Measurements from ENCODE around the gene MSH5.
A peak's percentile ranks its signal among the peaks of the same experiment; 100 is the strongest.
"Not testable (repeated sequence)": the region's sequence is repeated elsewhere in the genome, so short reads cannot be mapped to it uniquely, and the experiment has no call there.

MSH5 gene

DNA sequence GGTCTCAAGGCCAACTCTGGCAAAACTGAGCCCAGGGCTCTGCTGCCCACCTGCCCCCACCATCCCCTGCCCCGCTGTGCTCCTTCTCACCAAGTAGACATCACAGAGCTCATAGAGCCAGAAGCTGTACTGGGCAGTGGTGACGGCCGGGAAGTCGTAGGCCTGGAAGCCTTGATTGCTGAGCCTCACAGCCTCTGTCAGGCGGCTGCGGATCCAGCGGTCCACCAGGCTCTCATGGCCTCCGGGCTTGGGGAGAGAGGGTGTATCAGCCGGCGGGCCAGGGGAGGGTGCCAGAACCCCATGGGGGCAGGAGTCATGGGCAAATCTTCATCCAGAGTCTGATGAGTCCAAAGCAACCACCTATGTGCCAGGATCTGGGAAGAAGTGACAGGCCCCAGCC, 40.1 kb downstream of the MSH5 start:
- no peak for DNase-seq

DNA sequence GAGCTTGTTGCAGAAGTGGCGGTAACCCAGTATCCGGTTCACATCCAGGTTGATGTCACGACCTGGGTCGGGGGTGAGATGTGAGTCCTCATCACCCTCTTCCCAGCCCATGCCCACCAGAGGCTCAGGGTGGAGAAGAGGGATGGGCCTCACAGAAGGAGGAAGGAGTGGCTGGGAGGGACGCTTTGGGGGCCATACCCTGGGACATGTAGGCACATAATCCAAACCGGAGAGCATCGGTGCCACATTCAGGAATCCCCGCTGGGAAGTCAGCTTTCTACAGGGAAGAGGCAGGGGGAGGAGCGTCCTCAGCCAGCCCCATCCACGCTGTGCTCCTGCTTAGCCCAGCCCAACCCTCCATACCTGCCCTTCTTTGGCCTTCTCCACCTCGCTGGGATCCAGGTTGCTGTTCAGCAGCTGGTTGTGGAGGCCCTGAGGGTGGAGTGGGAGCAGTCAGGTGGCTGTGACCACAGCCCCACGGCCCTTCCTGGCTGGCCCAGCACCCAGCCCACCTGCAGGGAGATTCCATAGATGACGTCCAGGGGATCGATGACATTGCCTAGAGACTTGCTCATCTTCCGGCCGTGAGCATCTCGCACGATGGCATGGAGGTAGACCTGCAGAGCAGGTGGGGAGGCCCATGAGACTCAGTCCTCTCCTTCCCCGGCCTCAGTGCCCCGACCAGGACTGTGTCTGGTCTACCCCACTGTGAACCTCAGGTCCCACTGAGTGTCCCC, 40.9 kb downstream of the MSH5 start:
- no peak for DNase-seq

DNA sequence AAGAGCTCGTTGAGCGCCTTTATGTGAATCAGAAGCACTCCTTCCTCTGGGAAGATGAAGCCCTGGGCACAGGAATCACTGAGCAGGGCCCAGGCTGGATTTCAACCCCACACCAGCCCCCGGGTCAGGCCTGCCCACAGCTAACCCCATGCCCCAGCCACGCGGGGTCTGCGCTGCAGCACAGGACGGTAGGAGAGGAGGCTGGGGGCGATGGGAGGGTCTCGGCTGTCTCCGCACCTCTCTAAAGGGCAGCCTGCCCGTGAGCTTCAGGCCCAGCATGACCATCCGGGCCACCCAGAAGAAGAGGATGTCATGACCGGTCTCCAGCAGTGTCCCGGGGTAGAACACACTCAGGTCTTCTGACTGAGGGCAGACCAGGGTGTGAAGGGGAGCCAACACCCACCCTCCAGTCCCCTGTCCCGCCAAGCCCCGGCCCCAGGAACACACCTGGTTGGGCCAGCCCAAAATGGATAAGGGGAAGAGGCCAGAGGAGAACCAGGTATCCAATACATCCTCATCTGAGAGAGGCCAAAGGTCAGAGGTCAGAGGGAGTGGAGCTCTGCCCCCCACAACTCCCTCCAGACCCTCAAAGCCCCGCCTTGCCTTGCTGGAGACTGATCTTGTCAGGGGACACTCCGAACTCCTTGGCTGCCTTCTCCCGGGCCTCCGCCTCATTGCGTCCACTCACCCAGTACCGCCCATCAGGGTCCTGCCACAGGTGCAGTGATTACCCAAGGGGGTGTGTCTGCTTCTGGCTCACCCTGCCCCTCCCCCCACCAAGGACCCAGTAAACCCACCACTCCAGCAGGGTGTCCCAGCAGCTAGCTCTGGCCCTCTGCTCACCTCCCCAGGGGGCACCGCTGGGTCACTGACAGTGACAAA, 41.7 kb downstream of the MSH5 start:
- no peak for DNase-seq

DNA sequence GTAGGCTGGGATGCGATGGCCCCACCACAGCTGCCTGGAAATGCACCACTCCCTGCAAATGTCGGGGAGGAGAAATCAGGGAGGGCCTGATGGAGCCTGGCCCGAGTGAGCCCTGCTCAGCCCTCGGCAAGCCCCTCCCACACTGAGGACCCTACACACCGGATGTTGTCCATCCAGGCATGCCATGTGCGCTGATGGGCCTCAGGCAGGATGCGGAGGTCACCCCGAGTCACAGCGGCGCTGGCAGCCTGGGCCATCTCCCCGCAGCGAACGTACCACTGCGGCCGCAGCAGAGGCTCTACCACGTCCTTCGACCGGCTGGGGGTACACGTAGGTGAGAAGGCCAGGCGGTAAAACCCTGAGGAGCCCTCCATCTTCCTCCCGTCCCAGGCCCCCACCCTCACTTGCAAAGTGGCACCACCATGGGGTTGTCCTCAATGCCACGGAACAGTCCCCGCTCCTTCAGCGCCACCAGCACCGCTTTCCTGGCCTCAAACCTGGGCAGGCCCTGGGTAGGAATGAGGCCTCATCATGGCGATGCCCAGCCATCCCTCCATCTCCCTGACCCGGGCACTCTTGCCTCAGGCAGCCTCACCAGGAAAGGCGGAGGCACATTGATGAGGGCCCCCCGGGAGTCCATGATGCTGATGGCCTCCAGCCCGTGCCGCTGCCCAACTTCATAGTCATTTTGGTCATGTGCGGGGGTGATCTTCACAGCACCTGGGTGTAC, 42.5 kb downstream of the MSH5 start:
- no peak for DNase-seq

DNA sequence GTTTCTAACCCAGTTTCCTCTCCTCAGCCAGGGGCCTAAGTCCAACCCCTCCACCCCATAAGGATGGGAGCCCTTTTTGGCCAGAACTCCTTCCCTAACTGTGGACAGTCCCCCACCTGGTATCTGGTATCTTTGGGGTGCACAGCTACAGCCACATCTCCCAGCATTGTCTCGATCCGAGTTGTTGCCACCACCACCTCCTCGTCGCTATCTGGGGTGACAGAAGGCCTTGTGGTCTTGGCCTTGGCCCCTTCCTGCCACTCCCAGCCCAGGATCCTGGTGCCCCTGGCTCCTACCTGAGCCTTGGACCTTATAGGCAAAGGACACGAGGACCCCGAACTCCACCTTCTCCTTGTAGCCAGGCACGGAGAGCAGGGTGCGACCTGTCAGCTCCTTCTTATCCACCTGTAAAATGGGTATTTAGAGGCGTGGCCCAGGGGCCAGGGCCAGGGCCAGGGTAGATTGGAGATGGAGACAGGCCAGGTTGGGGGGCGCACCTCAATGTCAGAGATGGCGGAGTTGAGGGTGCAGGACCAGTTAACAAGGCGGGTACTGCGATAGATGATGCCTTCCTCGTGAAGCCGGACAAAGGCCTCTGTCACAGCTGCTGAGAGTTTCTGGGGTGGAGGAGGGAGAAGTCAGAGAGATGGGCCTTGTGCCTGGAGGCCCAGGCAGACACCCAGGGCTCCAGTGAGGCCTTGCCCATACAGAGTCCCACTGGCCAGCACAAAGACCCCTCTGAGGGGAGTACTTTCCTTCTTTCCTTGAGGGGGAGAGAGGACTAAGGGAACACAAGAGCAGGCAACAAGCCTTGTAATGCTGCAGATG, 44.5 kb downstream of the MSH5 start:
- no peak for DNase-seq

DNA sequence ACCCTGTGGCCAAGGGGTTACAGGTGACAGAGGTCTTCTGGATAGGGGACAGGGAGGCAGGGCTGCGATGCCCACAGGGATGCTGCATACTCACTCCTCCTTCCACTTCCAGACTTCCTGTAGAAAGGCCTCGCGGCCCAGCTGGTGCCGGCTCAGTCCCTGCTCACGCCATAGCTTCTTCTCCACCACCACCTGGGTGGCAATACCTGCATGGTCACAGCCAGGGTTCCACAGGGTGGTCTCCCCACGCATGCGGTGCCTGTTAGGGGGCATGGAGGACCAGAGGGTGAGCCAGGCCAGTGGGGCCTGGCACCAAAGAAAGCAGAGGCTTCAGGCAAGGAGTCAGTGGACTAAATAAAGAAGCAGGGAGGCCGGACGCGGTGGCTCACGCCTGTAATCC, 45.7 kb downstream of the MSH5 start:
- DNase-seq: no peak

DNA sequence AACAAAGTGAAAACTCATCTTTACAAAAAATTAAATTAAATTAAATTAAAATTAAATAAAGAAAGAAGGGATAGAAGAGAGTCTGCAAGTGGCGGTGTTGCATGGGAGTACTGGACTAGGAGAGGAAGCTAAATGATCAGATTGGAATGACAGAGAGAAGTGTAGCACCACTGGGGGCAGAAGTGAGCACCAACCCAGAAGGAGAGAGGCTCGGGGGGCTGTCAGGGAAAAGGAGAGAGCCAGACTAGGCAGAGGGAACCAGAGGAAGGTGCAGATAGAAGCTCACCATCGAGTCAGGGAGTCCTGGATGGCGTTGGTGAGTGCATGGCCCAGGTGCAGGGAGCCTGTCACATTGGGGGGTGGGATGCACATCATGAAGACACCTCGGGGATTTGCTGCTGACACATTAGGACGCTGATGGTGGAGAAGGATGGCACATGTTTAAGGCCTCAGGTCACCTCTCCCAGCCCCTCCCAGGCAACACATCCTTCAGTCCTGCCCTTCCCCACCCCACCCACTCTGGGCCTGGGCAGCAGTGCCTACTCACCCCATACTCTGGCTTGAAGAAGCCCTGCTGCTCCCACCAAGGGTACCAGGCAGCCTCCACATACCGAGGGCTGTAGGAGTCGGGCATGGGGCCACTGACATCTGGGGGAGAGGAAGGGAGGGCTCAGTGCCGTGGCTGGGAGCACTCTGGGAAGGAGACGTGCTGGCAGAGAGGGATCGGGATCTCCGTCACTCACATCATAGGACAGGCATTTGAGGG, 51.7 kb downstream of the MSH5 start:
- peak; percentile 73 for DNase-seq

DNA sequence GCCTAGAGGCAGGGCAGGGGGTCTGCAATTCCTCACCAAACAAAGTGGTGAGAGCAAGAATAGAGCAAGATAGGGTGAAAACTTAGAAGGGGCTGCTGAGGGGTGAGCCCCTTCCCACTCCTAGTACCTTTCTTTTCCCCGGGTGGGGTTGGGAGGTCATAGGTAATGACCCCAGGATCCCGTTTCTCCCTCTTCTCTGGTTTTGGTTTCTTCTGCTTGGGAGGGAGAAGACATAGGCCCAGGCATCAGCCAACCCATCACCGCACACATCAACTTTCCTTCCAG, 52.2 kb downstream of the MSH5 start:
- DNase-seq: no peak

DNA sequence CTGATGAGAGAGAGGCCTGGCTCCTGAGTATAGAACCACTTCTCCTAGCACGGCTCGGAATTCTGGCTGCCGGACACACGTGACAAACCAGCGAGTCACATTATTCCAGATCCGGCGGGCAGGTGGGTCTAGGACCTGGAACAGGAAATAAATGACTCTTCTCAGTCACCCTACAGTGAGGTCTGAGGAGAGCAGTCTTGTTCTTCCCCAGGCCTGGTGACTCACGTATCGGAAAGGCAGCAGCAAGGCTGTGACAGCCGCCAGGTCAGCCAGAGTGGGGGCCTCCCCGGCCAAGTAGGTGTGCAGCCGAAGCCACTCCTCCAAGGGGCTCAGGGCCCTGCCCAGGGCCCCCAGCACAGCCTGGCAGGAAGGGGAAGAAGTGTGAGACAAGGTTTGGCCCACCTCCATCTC, 53.0 kb downstream of the MSH5 start:
- DNase-seq: no peak

DNA sequence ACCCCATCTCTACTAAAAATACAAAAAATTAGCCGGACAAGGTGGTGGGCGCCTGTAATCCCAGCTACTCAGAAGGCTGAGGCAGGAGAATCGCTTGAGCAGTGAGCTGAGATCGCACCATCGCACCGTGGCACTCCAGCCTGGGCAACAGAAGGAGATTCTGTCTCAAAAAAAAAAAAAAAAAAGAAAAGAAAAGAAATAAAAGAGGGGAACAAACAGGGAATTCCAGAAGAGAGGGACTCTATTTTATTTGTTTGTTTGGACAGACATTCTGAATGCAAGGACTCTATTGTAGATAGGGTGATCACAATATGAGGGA, 54.1 kb downstream of the MSH5 start:
- not testable (repeated sequence) for DNase-seq

DNA sequence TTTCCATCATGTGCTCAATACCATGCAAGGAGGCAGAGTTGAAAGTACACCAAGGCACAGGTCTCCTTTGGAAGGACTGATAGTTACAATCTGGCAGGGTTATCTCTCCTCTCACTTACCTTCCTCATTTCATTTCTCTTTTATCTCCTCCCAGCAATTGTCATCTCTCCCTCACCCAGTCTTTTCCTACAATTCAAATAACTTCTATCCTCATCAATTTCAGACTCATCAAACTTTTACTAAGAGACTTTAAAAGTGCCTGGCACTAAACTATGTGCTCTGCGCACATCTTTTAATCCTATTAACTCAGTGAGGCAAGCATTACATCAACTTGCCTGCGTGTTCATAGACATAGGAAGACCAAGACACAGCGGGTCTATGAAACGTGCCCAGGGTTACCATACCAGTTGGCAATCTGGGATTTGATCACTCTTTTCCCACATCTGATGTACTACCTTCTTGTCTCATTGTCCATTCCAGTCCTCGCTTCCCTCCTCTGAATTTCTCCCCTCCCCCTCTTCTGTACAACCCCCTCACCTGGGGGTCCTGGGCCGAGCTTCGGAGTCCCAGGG, 54.6 kb downstream of the MSH5 start:
- no peak for DNase-seq

DNA sequence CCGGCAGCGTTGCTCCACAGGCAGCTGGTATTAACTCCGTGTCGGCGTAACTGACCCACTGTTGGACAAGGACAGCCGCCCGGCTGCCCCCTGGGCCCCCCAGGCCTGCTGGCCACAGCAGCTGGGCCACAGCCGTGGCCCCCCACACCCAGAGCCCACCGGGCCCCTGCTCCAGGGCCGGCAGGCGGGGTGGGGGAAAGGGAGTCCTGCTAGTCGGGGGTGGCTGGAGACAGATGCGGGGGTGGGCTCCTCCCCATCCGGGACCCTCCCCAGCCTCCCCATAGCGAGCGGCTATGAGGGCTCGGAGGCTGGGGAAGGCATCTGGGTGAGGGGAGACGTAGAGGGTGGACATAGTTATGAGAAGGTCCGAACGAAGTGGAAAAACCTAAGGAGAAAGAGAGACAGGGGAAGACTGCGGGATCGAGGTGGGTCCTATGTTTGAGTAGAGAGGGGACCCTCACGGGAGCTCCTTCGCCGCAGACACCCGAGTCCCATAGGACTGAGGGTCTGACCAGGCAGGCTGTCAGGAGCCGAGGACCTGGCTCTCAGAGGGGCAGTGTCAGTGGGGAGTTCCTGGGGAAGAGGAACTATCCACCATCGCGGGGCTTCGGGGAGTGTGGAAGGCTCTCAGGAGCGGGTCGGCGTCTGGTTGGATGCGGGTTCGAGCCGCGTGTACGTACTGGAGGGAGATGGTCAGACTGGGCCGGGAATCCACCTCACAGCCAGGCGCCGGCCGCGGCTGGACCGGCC, 55.2 kb downstream of the MSH5 start:
- DNase-seq: no peak

DNA sequence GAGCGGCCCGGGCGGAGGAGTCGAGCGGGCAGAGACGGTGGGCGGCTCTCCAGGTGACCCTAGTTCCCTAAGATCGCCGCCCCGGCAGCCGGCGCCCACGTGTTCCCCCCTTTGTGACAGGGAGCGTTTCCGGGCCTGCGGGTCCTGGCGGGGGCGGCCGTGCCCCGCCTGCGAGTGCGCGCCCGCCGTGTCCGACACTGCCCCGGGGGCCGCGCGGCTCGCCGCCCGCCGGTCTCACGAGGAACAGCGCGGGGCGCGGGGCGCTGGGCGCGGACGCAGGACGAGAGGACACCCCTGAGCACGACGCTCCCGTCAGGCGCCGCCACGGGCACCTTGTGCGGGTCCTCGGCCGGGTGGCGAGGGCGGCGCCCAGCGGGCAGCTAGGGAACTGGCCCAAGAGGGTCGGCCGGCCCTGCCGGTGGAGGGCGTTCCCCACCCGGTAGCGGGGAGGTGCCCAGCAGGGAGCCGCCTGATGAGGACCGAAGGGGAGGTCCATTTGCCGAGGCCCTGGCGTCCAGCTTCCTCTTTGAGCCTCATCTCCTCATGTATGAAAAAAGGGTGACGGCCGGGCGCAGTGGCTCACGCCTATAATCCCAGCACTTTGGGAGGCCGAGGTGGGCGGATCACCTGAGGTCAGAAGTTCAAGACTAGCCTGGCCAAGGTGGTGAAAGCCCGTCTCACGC, 56.0 kb downstream of the MSH5 start, which contains the start of gene VARS1:
VARS1 (minus strand) TSS at position 137 of the 683 bp plus-strand sequence. CDS start 535 bp downstream, outside the sequence.
- peak; percentile 91 for DNase-seq

DNA sequence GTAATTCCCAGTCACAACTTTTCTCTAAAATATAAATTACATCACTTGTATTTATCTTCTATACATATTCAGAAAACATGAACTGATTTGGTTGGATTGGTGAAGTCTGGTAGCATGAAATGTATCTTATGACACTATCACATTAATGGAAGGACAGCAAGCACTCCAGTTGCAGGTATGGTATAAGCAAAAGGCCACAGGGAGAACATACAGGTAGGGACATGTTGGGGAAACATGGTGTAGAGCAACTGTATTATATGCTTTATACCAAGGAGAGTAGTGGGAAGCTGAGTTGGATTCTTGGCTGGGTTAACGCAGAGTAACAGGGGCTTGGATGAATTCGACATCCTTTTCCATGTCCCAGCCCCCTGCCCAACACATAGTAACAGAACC, 57.2 kb downstream of the MSH5 start:
- no peak for DNase-seq

DNA sequence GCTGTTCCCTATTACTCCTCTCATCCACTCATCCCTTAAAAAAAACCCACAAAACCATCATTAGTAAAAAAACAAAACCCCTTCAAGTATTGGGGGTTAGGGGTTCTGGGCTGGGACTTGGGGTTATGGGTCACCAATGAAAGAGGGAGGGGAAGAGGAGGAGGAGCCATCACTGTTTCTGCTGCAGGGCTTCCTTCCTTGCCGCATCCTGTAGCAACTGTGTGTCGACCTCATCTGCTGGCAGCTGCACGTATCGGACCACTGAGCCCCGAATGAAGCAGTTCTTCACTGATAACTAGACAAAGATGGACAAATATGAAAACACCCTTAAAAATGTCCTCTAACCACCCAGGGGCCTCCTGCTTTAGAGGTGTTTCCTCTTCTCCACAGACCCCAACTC, 57.8 kb downstream of the MSH5 start:
- no peak for DNase-seq

DNA sequence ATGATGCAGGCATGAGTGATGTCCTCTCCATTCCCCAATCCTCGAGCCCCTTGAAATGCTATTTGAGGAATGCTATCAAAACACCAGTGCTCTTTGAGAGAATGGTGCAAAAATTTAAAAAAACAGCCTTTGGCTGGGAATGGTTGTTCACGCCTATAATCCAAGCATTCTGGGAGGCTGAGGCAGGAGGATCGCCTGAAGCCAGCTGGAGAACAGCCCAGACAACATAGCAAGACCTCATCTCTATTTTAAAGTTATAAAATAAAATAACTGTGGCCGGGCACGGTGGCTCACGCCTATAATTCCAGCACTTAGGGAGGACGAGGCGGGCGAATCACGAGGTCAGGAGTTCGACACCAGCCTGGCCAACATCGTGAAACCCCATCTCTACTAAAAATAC, 60.0 kb downstream of the MSH5 start:
- DNase-seq: no peak

DNA sequence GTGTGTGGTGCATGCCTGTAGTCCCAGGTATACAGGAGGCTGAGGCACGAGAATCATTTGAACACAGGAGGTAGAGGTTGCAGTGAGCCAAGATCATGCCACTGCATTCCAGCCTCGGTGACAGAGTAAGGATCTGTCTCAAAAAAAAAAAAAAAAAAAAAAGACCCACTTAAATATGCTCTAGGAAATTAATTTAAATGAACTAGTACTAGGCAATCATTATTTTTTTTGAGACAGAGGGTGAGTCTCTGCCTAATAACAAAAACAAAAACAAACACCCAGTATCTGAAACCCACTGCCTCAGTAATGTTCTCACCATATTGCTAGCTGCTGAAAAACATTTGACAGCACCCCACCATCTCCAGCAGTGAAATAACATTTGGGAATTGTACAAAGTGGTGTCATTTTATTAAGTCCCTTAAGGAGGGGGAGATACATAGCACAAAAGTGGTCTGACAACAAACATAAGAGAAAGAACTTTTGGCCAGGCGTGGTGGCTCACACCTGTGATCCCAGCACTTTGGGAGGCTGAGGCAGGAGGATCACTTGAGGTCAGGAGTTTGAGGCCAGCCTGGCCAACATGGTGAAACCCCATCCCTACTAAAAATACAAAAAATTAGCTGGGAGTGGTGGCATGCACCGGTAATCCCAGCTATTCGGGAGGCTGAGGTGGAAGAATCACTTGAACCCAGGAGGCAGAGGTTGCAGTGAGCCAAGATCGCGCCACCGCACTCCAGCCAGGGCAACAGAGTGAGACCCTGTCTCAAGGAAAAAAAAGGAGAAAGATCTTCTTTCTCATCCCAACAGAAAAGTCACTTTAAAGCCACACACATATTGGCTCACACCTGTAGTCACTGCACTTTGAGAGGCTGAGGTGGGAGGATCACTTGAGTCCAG, 61.5 kb downstream of the MSH5 start:
- not testable (repeated sequence) for DNase-seq

DNA sequence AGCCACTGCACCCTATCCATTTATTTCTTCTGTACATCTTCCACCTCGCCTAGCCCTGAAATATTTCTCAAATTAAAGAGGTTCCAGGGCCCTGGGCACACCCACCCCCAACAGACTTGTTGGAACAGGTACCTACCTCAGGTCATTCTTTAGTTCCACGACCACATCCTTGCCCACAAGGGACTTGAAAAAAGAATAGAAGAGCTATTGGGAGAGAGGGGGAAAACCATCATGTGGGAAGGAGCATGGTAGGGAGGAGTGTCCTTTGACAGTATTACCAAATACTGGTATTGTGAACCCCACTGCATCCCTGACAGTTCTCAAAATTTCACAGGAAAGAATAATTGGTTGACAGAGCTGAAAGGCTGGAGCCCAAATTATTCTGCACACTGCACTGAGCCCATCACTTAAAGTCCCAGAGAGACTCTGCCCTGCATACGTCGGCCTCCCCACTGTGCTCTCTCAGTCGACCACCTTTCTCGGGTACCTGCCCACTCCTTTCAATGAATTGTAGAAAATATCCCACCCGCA, 66.2 kb downstream of the MSH5 start:
- DNase-seq: no peak

Data from left hindlimb (tissue), 1 donor.